Large intestine (tissue), 12 donors: ENCODE results near the gene KRTAP5-7. TPM values are rescaled to one million over a fixed set of nuclear protein-coding genes. Genes with fewer than 3 reads are reported as not detected.
"Not testable (repeated sequence)": the region's sequence is repeated elsewhere in the genome, so short reads cannot be mapped to it uniquely, and the experiment has no call there.

Experiments
- DNase-seq, 2 donors: peaks; one replicate each; pipeline versions ENCODE4 v3.0.0 to v3.0.0-alpha.2; 2013
- H3K27ac ChIP-seq: one replicate; pipeline ENCODE4 v1.5.1; 2013; ENCODE audit warnings: low read length
- H3K27me3 ChIP-seq: 2 replicates; pipeline ENCODE4 v1.6.1; 2013; ENCODE audit warnings: low read length; ENCODE audit not compliant: control insufficient read depth, insufficient read depth
- H3K36me3 ChIP-seq: 2 replicates; pipeline ENCODE4 v1.6.1; 2013; ENCODE audit warnings: low read length; ENCODE audit not compliant: control insufficient read depth, insufficient read depth
- H3K4me1 ChIP-seq: one replicate; pipeline ENCODE4 v1.6.1; 2013; ENCODE audit warnings: low read length; ENCODE audit not compliant: control insufficient read depth, insufficient read depth
- H3K4me3 ChIP-seq: one replicate; pipeline ENCODE4 v1.5.1; 2013; ENCODE audit warnings: low read length
- H3K9me3 ChIP-seq: one replicate; pipeline ENCODE4 v1.6.1; 2013; ENCODE audit warnings: mild to moderate bottlenecking, low read depth, low read length, moderate library complexity; ENCODE audit not compliant: control insufficient read depth
- WGBS: methylation state at CpG from one replicate; pipeline ENCODE4 v1.1.5; 2013; ENCODE audit warnings: low lambda C conversion rate; ENCODE audit not compliant: insufficient coverage; 5-methylcytosine and 5-hydroxymethylcytosine counted together
- long read RNA-seq, 11 donors: transcript quantifications; one replicate each; lab custom pipeline, GENCODE V29; 2026
- polyA plus RNA-seq: library from polyadenylated mRNA; unstranded; fragments of 120-200 nt; gene quantifications from one replicate; pipeline ENCODE4 v1.2.1, GENCODE V29; 2013

The KRTAP5-7 gene, protein sequence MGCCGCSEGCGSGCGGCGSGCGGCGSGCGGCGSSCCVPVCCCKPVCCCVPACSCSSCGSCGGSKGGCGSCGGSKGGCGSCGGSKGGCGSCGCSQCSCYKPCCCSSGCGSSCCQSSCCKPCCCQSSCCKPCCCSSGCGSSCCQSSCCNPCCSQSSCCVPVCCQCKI
- 0.16 TPM for polyA plus RNA-seq
- long read RNA-seq, donor 1: 0 reads
- long read RNA-seq, donor 2: 0 reads
- long read RNA-seq, donor 3: 0 reads
- long read RNA-seq, donor 4: 0 reads
- long read RNA-seq, donor 5: 0 reads
- long read RNA-seq, donor 6: 0 reads
- long read RNA-seq, donor 7: 0 reads
- long read RNA-seq, donor 8: 0 reads
- long read RNA-seq, donor 9: 0 reads
- long read RNA-seq, donor 10: 0 reads
- long read RNA-seq, donor 11: 0 reads

DNA sequence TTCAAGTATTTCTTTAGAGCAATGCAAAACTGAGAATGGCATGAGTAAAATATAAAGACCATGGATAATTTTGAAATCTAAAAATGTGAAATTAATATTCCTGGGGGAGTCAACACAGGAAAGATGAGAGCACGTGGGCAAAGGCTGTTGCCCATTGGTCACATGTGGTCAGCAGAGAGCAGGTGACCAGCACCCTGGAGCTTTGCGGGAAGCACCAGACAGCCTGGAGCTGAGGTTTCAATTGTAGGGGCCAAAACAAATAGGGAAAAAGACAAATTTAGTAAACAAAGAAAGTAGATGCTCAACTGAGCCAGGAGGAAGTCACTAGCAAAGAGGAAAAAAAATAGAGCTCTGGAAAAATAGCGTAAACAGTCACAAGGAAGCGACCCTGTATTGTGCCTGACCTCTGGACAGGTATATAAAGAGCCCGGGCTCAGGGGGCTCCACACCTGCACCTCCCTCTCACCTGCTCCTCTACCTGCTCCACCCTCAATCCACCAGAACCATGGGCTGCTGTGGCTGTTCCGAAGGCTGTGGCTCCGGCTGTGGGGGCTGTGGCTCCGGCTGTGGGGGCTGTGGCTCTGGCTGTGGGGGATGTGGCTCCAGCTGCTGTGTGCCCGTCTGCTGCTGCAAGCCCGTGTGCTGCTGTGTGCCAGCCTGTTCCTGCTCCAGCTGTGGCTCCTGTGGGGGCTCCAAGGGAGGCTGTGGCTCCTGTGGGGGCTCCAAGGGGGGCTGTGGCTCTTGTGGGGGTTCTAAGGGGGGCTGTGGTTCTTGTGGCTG lies at the start of gene KRTAP5-7:
KRTAP5-7 (plus strand) TSS at position 472 of the 780 bp plus-strand sequence; CDS start at position 506, 34 bp downstream.
- 51% methylated on average over 3 of the region's 10 CpGs for WGBS

DNA sequence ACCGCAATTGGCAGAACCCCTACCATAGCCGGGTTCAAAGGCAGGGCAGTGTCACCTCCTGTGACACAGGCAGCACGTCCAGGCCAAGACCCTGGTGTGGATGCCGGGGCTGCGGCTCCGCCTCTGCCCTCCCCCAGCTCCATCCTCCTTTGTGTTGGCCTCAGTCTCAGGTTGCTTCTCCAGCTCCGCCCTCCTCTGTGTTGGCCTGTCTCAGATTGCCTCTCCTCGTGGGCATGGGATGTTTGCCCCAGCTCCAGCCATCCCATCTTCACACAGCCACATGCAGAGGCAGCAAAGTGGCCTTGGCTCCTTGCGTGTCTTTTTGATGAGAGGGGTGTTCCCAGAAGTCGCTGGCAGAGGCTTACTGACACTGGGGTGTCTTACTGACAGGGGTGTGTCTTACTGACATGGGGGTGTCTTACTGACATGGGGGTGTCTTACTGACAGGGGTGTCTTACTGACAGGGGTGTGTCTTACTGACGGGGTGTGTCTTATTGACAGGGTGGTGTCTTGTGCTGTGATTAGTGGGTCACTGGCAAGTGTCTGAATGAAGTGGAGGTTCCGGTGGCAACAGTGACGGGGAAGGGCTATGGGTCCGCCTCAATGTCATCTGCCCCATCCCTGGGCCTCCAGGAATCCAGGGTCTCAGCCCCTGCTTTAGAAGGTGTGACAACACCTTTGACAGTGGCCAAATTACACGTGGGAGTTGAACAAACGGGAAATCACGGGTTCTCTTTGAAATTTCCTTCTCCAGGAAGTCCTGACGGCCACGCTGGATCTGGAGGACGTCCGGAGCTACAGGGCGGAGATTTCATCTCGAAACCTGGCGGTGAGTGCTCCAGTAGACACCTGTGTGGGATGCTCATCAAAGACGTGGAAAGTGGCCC lies 49.2 kb upstream of the KRTAP5-7 start:
- no peak for DNase-seq
- H3K27me3 ChIP-seq: no peaks in the 10 kb centered on the region
- no peaks in the 10 kb centered on the region for H3K9me3 ChIP-seq
- H3K4me3 ChIP-seq: no peak overlapping the region
- WGBS: no CpG with 5 or more reads among the region's 25 CpGs
- no peak overlapping the region for H3K27ac ChIP-seq
- peaks cover 99% of the 10 kb centered on the region for H3K36me3 ChIP-seq
- no peaks in the 10 kb centered on the region for H3K4me1 ChIP-seq

More for the DNA sequence above, at the start of gene KRTAP5-7:
- not testable (repeated sequence) for H3K27ac ChIP-seq, H3K4me3 ChIP-seq, H3K9me3 ChIP-seq, H3K27me3 ChIP-seq, H3K4me1 ChIP-seq, H3K36me3 ChIP-seq
- DNase-seq: peak in 1 of 2 donors; percentile 16

DNA sequence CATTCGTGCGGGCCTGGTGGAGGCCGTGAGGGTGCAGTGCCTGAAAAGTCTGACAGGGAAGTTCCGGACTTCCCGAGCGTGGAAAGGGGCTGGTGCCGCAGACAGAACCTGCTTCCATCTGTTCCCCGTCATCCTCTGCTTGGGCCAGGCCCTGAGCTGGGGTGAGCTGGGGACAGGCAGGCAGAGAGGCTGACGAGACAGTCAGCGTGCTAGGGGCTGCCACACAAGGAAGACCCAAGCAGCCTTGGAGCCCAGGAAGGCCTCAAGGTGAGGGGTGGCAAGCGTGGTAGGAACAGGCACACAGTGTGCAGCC lies 48.6 kb upstream of the KRTAP5-7 start:
- H3K4me1 ChIP-seq: no peaks in the 10 kb centered on the region
- no peak for DNase-seq
- WGBS: no CpG with 5 or more reads among the region's 11 CpGs
- no peaks in the 10 kb centered on the region for H3K9me3 ChIP-seq
- H3K4me3 ChIP-seq: no peak overlapping the region
- H3K27me3 ChIP-seq: no peaks in the 10 kb centered on the region
- no peak overlapping the region for H3K27ac ChIP-seq
- H3K36me3 ChIP-seq: peaks cover 99% of the 10 kb centered on the region

DNA sequence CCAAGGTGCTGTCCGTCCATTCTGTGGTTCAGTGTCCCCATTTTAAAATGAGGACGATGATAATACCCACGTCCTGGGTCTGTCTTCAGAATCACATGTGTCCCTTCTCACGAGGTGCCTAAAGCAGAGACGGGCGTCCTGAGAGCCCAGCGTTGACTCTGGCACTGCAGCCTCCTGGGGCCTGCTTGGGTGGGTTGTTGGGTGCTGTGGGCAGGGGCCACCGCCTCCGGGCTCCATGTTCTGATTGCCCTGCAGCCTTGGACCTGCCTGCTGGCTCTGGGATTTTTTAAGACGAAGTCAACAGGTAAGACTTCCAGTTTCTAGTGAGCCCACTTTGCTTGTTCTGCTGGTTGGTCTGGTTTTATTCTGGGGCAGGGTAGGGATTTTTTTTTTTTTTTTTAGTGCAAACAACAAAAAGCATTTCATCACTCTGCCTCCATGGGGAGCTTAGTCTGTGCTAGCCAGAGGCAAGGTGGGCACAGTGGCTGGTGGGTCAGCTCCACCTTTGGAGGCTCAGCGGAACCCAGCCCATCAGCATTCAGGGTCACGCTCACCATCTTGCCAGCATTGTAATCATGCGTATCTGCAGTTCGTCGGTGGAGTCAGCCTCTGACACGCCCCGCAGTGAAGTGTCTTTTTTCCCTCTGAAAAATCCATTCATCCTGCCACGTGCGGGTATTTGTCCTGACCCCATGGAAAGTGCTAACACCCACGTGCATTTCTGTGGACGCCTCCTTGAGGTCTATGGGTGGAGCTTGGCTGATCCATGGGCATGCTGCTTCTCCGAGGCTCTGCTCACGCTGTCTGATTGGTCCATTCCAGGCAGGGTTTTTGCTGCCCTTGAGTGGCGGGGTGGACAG lies 45.7 kb upstream of the KRTAP5-7 start:
- no peaks in the 10 kb centered on the region for H3K27me3 ChIP-seq
- H3K36me3 ChIP-seq: peaks cover 99% of the 10 kb centered on the region
- no CpG with 5 or more reads among the region's 24 CpGs for WGBS
- H3K4me1 ChIP-seq: no peaks in the 10 kb centered on the region
- no peak for DNase-seq
- no peaks in the 10 kb centered on the region for H3K9me3 ChIP-seq
- no peak overlapping the region for H3K27ac ChIP-seq
- no peak overlapping the region for H3K4me3 ChIP-seq

DNA sequence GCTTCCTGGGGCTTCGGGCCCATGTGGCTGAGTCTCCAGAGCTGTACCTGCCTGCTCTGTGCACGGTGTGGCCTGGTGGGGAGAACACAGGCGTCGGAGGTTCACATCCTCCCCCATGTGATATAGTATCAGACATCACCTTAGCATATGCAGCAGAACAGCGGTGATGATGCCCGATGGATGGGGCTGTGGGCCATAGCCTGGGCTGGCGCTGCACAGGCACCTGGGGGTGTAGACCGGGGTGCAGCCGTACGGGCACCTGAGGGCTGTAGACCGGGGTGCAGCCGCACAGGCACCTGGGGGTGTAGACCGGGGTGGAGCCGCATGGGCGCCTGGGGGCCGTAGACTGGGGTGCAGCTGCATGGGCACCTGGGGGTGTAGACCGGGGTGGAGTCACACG lies 44.9 kb upstream of the KRTAP5-7 start:
- no peaks in the 10 kb centered on the region for H3K9me3 ChIP-seq
- DNase-seq: no peak
- no peaks in the 10 kb centered on the region for H3K4me1 ChIP-seq
- no peak overlapping the region for H3K27ac ChIP-seq
- WGBS: no CpG with 5 or more reads among the region's 18 CpGs
- no peaks in the 10 kb centered on the region for H3K27me3 ChIP-seq
- peaks cover 95% of the 10 kb centered on the region for H3K36me3 ChIP-seq
- H3K4me3 ChIP-seq: no peak overlapping the region

DNA sequence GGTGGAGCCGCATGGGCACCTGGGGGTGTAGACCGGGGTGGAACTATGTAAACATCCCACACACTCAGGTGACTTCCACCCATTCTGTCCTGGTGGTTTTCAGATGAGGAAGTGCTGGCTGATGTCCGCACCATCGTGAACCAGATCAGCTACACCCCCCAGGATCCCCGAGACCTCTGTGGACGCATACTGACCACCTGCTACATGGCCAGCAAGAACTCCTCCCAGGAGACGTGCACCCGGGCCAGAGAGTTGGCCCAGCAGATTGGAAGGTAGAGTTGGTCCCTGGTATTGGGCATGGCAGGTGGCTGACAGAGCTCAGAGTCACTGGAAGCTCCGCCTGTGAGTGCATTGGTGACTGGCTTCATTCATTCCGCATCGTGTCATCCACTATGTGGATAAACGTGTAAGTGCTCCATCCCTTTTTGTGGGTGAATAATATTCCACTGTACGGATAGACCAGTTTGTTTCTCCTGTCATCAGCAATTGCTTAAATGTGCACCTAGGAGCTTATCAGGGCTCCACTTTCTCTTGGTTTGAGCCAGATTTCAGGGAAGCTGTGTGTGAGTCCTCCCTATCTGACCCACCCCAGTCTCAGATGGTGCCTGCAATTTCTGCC lies 44.2 kb upstream of the KRTAP5-7 start:
- Histone ChIP-seq H3K36me3 (peaks cover 88% of the 10 kb centered on the region), H3K4me3 (no peak overlapping the region), H3K27me3 (no peaks in the 10 kb centered on the region), H3K9me3 (no peaks in the 10 kb centered on the region), H3K27ac (no peak overlapping the region), H3K4me1 (no peaks in the 10 kb centered on the region)
- DNase-seq: no peak
- WGBS: no CpG with 5 or more reads among the region's 13 CpGs

DNA sequence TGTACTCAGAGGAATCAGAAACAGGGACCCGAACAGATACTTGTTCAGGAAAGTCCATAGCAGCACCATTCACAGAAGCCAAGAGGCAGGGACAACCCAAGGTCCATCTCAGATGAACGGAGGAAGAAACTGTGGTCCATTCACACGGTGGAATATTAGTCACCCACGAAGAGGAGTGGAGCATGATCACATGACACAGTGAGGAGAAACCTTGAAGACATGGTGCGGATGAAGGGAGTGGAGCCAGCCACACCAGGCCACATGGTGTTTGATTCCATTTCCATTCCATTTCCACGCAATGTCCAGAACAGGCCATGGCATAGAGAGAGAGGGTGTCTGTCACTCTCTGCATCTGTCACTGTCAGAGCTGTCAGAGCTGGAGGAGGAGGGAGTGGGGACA lies 43.4 kb upstream of the KRTAP5-7 start:
- Histone ChIP-seq H3K4me1 (no peaks in the 10 kb centered on the region), H3K9me3 (no peaks in the 10 kb centered on the region), H3K36me3 (peaks cover 80% of the 10 kb centered on the region), H3K27me3 (no peaks in the 10 kb centered on the region), H3K4me3 (no peak overlapping the region), H3K27ac (no peak overlapping the region)
- DNase-seq: no peak
- WGBS: no CpG with 5 or more reads among the region's 6 CpGs

DNA sequence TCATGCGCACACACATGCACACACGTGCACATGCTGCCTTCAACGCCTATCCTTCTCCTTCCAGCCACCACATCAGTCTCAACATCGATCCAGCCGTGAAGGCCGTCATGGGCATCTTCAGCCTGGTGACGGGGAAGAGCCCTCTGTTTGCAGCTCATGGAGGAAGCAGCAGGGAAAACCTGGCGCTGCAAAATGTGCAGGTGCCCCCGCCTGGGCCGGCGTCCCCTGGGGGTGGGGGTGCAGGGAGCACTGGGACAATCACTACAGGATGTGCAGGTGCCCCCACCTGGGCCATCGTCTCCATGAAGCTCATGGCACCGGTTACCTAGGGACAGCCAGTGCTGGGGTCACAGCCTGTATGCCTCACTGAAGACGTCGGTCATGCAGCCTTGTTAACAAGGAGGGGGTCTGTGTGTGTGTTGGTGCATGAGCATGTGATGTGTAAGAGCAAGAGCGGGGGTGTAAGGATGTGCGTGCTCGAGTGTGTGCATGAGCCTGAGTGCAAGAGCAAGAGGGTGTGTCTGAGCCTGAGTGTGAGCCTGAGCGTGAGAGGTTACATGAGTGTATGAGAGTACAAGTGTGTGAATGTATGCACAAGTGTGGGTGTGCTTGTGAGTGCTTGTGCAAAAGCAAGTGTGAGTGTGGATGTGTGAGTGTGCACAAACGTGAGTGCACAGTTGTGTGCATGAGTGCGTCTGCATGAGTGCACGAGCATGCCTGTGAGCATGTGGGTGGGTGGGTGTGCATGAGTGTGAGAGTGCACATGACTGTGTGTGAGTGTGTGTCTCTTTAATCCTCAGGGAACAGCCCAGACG lies 42.6 kb upstream of the KRTAP5-7 start:
- Histone ChIP-seq H3K27me3 (no peaks in the 10 kb centered on the region), H3K4me3 (no peak overlapping the region), H3K36me3 (peaks cover 76% of the 10 kb centered on the region), H3K9me3 (no peaks in the 10 kb centered on the region), H3K27ac (no peak overlapping the region), H3K4me1 (no peaks in the 10 kb centered on the region)
- no peak for DNase-seq
- WGBS: 96% methylated on average over 3 of the region's 23 CpGs

DNA sequence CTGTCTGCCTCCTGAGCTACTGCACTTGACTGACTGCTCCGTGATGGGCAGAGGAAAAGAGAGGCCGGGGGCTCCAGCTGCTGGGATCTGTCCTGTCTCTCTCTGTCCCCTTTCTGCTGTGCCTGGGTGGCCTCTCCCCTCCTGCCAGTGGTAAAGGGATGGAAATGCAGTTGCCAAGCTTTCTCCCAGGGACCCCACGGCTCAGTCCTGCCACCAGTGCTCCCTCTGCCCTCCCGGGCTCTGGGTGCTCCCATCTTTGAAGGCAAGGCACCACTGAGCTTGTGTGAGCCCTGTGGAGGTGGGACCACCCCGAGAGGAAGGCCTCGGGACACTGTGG lies 42.0 kb upstream of the KRTAP5-7 start:
- Histone ChIP-seq H3K27me3 (no peaks in the 10 kb centered on the region), H3K4me1 (no peaks in the 10 kb centered on the region), H3K36me3 (peaks cover 75% of the 10 kb centered on the region), H3K9me3 (no peaks in the 10 kb centered on the region), H3K27ac (no peak overlapping the region), H3K4me3 (no peak overlapping the region)
- DNase-seq: no peak
- no CpG with 5 or more reads among the region's 6 CpGs for WGBS
